GM20431 (cell line): ENCODE results near the gene BICDL2.

Experiments
- in situ Hi-C: fragments of 300-500 bp; cut with MseI, MboI; formaldehyde crosslinking; loops from one replicate; pipeline ENCODE4 v1.15.0; 2020; ENCODE audit warnings: low sequenced_read_pairs; ENCODE audit not compliant: unreplicated experiment

The BICDL2 gene

GRCh38 chr16:3049921-3050481 is 13.3 kb upstream of the BICDL2 start:
- in situ Hi-C loops = no loop called here

DNA sequence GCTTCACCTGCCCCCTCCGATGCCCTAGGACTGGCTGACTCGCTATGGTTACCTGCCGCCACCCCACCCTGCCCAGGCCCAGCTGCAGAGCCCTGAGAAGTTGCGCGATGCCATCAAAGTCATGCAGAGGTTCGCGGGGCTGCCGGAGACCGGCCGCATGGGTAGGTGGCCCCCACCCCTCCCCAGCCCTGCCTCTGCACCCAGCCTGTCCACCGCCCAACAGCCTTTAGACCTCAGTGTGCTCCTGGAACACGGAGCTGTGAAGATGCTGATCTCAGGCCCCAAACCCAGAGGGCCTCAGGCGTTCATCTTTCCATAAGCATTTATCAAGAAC is 10.6 kb upstream of the BICDL2 start:
- in situ Hi-C loops = no loop called here

DNA sequence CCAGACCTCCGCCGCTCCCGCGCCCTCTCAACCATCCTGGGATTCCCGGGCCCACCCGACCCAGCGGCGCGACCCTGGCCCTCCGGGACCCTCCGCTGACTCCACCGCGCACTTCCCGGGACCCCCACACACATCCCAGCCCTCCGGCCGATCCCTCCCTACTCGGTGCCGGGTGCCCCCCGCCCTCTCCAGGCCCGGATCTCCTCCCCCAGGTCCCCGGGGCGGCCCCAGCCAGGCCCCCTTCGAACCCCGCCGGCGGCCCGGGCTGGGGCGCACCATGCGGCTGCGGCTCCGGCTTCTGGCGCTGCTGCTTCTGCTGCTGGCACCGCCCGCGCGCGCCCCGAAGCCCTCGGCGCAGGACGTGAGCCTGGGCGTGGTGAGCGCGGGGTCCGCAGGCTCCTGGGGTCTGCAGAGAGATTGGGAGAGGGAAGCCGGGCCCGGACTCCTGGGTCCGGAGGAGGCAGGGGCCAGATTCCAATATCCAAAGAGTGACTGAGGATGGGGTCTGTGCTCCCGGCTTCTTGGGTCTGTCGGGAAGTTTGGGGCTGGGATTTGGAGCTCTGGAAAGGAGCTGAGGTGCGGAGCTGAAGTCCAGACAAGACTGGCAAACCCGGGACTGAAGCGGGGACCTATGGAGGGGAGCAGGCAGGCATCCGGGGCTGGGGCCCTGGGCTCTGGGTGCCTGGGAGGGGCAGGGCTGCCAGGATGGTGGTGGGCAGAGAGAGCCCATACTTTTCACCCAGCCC is 10.1 kb upstream of the BICDL2 start:
- in situ Hi-C loops = no loop called here

GRCh38 chr16:3045758-3046640 is 9.3 kb upstream of the BICDL2 start, which contains the start of gene MMP25:
MMP25 (plus strand) TSS chr16:3046561; CDS start chr16:3046918, 357 bp downstream.
- in situ Hi-C loops = no loop called here

GRCh38 chr16:3044708-3045107 is 8.0 kb upstream of the BICDL2 start:
- in situ Hi-C loops = no loop called here

DNA sequence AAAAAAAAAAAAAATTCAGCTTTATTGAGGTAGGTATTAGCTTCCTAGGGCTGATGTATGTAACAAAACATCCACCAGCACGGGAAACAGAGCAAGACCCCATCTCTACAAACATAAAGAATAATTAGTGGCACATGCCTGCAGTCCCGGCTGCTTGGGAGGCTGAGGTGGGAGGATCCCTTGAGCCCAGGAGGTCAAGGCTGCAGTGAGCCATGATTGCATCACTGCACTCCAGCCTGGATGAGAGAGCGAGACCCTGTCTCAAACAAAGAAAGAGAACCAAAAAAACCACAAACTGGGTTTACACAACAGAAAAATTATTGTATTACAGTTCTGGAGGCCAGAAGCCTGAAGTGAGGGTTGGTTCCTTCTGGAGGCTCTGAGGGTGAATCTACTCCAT is 5.6 kb upstream of the BICDL2 start:
- in situ Hi-C loops = no loop called here

DNA sequence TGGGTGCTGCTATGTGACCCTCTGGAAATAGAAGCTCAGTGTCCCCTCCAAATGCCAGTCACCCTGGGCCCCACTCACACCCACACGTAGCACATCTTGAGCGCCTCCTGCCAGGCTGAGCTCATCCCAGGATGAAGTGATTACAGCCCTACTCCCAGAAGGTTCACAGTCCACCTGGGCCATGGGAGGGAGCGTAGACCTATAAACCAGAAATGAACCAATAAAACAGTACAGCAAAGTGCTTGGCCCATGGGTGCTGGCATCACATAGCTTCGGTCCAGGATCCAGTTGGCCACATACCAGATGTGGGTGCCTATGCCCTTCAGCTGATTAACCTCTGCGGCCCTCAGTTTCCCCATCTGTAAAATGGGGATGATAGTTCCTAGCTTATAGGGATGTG is 2.2 kb upstream of the BICDL2 start:
- in situ Hi-C loops = no loop called here

- in situ Hi-C loops = no loop called here
These were observed 1.5 kb upstream of the BICDL2 start for GRCh38 chr16:3038256-3038655.

- in situ Hi-C loops = no loop called here
These were observed 595 bp downstream of the BICDL2 start for GRCh38 chr16:3035972-3036725.

- in situ Hi-C loops = no loop called here
These were observed 1.3 kb downstream of the BICDL2 start for GRCh38 chr16:3035289-3035971.

DNA sequence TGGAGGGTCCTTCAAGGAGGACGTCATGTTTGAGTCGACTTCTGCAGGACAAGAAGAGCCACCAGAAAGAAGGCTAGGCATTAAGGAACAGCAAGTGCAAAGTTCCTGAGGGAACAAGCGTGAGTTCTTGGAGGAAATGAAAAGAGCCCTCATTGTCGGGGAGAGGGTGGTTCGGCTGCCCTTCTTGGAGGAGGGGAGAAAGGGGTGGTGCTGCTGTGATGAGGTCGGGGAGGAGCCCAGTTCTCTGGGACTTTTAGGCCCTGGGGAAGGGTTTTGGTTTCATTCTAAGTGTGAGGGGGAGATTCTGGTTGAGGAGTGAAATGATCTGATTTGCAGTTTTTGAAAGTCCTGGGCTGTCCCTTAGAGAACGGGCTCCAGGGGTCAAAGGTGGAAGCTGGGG is 4.1 kb downstream of the BICDL2 start:
- in situ Hi-C loops = no loop called here

DNA sequence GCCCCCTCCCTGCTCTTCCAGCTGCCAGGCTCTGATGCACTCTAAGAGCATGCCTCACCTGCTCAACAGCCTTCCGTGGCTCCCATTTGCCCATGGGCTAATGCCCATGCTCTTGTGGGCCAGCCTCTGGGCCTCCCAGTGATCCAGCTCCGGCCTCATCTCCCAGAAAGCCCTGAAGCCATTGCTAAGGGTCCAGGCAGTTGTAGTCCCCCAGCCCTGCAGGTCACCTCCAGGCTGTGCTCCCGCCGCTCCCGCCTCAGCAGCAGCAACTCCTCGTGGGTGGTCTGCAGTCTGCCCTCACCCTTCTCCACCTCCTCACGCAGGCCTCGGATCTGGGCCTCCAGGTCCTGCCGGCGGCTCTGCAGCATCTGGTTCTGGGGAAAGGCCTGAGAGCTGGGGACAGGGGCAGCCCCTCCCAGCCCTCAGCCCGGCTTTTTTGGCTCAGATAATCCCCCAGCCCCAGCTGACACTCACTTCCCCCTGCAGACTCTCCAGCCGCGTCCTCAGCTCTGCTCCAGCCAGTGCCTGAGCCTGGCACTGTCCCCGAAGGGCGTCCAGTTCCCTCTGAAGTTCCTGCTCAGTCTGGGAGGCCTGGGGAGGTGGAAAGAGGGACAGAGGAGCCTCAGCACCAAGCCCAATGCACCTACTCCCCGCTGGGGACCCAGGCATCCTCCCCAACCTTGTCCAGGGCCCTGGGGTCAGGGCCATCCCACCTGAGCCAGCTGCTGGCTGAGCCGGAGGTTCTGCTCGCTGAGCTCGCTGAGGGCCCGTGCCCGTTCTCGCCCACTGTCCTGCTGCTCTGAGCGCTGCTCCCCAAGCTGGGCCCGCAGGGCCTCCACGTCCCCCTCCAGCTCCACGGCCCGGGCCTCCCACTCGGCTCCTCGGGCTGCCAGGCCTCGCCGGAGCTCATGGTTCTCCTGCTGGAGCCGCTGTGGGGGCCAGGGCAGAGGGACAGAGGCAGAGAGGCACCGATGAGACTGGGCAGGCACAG is 6.2 kb downstream of the BICDL2 start:
- in situ Hi-C loops = no loop called here

- in situ Hi-C loops = no loop called here
These were observed 7.1 kb downstream of the BICDL2 start for GRCh38 chr16:3029491-3030221.

- in situ Hi-C loops = no loop called here
These were observed 7.9 kb downstream of the BICDL2 start for GRCh38 chr16:3028716-3029319.

DNA sequence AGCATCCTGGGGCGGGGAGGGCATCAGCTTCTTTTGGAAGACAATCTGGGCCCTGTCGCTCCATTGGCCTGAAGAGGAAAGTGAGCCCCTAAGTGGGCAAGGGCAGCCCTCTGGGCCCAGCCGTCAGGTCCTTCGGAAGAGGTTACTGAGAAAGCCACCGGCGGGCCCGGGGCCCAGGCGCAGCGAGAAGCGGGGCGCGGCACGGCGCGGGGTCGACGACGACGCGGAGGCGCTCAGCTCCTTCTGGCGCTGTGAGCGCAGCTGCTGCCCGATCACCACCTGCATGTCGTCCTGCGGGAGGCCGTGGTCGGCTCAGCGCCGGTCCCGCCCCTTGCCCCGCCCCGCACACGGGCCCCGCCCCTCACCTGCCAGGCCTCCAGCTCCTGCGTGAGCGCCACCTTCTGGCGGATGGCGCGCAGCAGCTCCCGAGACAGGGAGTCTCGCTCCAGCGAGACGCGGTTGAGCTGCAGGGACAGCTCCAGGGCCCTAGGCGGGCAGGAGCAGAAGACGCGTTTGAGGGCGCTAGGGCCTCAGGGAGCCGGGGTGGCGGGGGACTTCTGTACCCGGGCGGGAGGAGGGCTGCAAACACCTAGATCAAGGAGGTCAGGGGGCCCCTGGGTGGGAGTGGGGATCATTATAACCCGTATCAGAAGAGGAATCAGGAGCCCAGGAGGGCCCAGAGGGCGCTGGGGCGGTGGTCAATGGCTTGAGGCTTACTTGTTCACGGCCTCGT is 8.6 kb downstream of the BICDL2 start:
- in situ Hi-C loops = no loop called here

GRCh38 chr16:3027489-3027795 is 9.3 kb downstream of the BICDL2 start:
- in situ Hi-C loops = no loop called here
